Epithelial cell of proximal tubule (primary cell): Measurements from ENCODE around the gene CYP4F8. TPM values are rescaled to one million over a fixed set of nuclear protein-coding genes. Genes with fewer than 3 reads are reported as not detected.
"Not testable (repeated sequence)": the region's sequence is repeated elsewhere in the genome, so short reads cannot be mapped to it uniquely, and the experiment has no call there.

ENCODE experiments used
- DNase-seq: peaks from one replicate; pipeline ENCODE4 v3.0.0-alpha.2; 2011; ENCODE audit warnings: low read depth
- H3K4me3 ChIP-seq: 2 replicates; pipeline ENCODE4 v1.5.1; 2011; ENCODE audit warnings: low read depth, mild to moderate bottlenecking, low read length
- CTCF ChIP-seq: conservative IDR thresholded peaks from 2 replicates; pipeline ENCODE4 v1.5.1; 2012; ENCODE audit warnings: low read depth, mild to moderate bottlenecking, low read length
- total RNA-seq: library from RNA; depleted of rRNA; stranded (reverse); fragments of >200 nt; gene quantifications from 2 replicates; pipeline ENCODE4 v1.2.3, GENCODE V29; 2015

The CYP4F8 gene
- total RNA-seq, 1 donor from 2014 or later: not detected

DNA sequence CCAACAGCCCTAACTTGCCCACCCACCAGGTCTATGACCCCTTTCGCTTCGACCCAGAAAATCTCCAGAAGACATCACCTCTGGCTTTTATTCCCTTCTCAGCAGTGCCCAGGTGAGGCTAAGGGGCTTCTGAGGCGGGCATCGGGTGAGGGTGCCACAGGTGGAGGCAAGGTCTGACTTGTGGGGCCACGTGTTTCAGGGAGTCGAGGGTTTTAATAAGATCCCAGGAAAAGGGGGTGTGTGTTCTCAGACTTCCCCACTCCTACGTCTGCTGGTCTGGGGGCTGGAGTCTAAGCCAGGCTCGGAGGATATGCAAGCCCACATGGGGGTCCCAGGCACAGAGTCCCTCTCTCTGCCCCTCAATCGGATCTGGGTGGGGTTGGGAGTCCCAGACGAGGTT lies 30.9 kb upstream of the CYP4F8 start:
- no peak overlapping the region for H3K4me3 ChIP-seq
- no peak for TF ChIP-seq CTCF
- no peak for DNase-seq

GRCh38 chr19:15584541-15585115 lies 30.4 kb upstream of the CYP4F8 start:
- peak; percentile 90 for TF ChIP-seq CTCF
- no peak overlapping the region for H3K4me3 ChIP-seq
- DNase-seq: no peak

GRCh38 chr19:15587663-15588062 lies 27.4 kb upstream of the CYP4F8 start:
- H3K4me3 ChIP-seq: no peak overlapping the region
- DNase-seq: no peak
- TF ChIP-seq CTCF: no peak

DNA sequence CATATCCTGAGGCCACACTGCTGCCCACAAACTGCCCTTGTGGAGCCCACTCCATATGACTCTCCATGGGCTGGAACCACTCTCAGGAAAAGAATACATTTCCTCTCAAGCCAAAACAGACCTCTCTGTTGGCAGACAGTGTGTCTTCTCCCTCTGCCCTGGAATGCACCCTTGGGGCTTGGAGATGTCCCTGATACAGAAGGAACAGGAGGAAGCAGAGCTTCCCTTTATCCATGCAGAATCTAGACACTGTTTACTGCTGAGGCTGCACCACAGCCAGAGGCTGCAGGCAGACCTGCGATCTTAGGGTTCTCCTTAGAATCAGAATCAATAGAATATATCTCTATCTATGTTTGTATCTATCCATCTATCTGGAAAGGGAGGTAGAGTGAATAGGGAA lies 26.8 kb upstream of the CYP4F8 start:
- H3K4me3 ChIP-seq: no peak overlapping the region
- TF ChIP-seq CTCF: no peak
- DNase-seq: no peak

DNA sequence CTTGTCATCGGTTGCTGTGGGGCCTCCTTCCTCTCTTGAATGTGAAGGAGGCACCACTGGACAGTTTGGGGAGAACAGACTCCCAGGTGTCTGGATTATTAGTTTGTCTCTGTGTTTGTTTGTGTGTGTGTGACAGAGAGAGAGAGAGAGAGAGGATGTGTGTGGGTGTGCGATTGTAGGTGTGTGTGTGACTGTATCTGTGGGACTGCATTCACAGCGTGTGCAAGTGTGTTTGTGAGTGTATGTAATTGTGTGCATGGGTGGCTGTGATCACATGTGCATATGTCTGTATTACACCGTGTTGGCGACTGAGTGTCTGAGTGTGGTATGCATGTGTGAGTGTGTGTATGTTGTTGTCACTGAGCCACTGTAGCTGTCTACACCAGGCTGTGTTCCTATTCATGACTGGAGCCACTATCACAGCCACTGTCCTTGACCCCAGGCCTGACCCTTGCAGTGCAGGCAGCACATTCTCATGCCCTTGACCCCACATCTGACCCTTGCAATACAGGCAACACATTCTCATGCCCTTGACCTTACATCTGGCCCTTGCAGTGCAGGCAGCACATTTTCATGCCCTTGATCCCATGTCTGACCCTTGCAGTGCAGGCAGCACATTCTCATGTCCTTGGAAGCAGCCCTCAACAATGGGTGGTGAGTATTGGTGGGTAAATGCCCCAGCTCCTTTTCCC lies 25.1 kb upstream of the CYP4F8 start:
- DNase-seq: no peak
- no peak overlapping the region for H3K4me3 ChIP-seq
- TF ChIP-seq CTCF: no peak

GRCh38 chr19:15591796-15592195 lies 23.2 kb upstream of the CYP4F8 start:
- no peak overlapping the region for H3K4me3 ChIP-seq
- no peak for TF ChIP-seq CTCF
- DNase-seq: no peak

GRCh38 chr19:15592506-15592905 lies 22.5 kb upstream of the CYP4F8 start:
- H3K4me3 ChIP-seq, DNase-seq: not testable (repeated sequence)

DNA sequence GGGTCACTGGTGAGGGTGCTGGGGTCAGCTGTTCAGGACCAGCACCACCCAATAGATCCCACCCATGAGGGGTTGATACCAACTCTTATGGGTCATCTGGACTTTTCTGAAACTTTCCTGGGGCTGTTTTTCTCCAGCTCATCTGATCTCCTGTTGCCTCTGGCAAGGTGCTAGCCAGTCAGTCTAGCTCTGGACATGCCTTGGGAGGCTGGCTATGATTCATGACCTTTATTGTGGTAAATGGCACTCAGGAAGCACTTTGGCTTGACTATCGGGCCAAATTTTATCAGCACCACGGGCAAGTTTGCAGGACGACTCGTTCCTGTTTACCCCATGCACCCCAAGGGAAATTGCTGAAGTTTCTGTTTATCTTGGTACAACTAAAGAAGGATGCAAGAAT lies 21.3 kb upstream of the CYP4F8 start:
- H3K4me3 ChIP-seq, DNase-seq: not testable (repeated sequence)
